H1 (cell line): Measurements from ENCODE around the gene LTC4S.

ENCODE experiments used
- EP300 ChIP-seq, 2 experiments: IDR thresholded peaks; 1 replicate in 1 of 2; 2 replicates in 1 of 2; pipeline ENCODE4 v1.6.1; 2011 to 2012; ENCODE audit warnings: low read depth in 2 of 2, low read length in 2 of 2, mild to moderate bottlenecking in 2 of 2, borderline replicate concordance in 1 of 2, inconsistent platforms in 1 of 2, moderate library complexity in 1 of 2
- EZH2 ChIP-seq: fragments of 200-600 bp; sonication (generic); IDR thresholded peaks from 2 replicates; pipeline ENCODE4 v1.7.1; 2012; ENCODE audit warnings: low read depth, mild to moderate bottlenecking, moderate library complexity, low read length, inconsistent platforms; ENCODE audit not compliant: severe bottlenecking
- POLR2A ChIP-seq, 2 experiments: IDR thresholded peaks; 1 replicate in 1 of 2; 2 replicates in 1 of 2; pipeline ENCODE4 v1.6.1; 2011; ENCODE audit warnings: low read depth in 2 of 2, low read length in 2 of 2, mild to moderate bottlenecking in 2 of 2; ENCODE audit errors: control extremely low read depth in 1 of 2
- TF ChIP-seq, protein P1 (sequence below), 3 experiments: IDR thresholded peaks; 1 replicate in 2 of 3; 2 replicates in 1 of 3; pipeline versions ENCODE4 v1.5.1 to v1.6.1; 2011; ENCODE audit warnings: low read length in 3 of 3, mild to moderate bottlenecking in 3 of 3, inconsistent platforms in 2 of 3, low read depth in 1 of 3, moderate library complexity in 1 of 3; ENCODE audit not compliant: insufficient read depth in 1 of 3; ENCODE audit errors: control extremely low read depth in 1 of 3

DNA sequence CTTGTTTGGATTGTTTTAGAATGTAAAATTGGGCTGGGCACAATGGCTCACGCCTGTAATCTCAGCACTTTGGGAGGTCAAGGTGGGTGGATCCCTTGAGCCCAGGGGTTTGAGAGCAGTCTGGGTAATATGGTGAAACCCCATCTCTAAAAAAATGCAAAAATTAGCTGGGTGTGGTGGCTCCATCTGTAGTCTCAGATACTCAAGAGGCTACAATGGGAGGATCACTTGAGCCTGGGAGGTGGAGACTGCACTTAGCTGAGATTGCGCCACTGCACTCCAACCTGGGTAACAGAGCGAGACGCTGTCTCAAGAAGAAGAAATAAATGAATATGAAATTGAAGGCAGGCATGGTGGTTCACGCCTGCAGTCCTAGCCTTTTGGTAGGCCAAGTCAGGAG is 39.8 kb upstream of the LTC4S start:
- TF ChIP-seq, protein P1, sequence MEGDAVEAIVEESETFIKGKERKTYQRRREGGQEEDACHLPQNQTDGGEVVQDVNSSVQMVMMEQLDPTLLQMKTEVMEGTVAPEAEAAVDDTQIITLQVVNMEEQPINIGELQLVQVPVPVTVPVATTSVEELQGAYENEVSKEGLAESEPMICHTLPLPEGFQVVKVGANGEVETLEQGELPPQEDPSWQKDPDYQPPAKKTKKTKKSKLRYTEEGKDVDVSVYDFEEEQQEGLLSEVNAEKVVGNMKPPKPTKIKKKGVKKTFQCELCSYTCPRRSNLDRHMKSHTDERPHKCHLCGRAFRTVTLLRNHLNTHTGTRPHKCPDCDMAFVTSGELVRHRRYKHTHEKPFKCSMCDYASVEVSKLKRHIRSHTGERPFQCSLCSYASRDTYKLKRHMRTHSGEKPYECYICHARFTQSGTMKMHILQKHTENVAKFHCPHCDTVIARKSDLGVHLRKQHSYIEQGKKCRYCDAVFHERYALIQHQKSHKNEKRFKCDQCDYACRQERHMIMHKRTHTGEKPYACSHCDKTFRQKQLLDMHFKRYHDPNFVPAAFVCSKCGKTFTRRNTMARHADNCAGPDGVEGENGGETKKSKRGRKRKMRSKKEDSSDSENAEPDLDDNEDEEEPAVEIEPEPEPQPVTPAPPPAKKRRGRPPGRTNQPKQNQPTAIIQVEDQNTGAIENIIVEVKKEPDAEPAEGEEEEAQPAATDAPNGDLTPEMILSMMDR (IDR thresholded peaks at IDR 0.05; ENCODE audit: control extremely low read depth in 1 of 3, insufficient read depth in 1 of 3, low read depth in 1 of 3, low read length in 3 of 3), result no peak
- no peak for TF ChIP-seq POLR2A (IDR thresholded peaks at IDR 0.05; ENCODE audit: control extremely low read depth in 1 of 2, low read depth in 2 of 2, low read length in 2 of 2)
- no peak for TF ChIP-seq EP300 (IDR thresholded peaks at IDR 0.05; ENCODE audit: borderline replicate concordance in 1 of 2, low read depth in 2 of 2, low read length in 2 of 2)
- TF ChIP-seq EZH2, result no peak
